Endometrial microvascular endothelial cells (primary cell): ENCODE results near the gene GZF1. TPM values are rescaled to one million over a fixed set of nuclear protein-coding genes. Genes with fewer than 3 reads are reported as not detected.

Source experiments
- in situ Hi-C: cut with HindIII; loops from 2 replicates; pipeline ENCODE4 v1.10.0; 2017; ENCODE audit warnings: low sequenced_read_pairs, low pct_unique_long_range_greater_than_20kb; ENCODE audit errors: inconsistent ontology term
- total RNA-seq: library from RNA; depleted of rRNA; stranded (reverse); fragments of >200 nt; gene quantifications from one replicate; pipeline ENCODE4 v1.2.3, GENCODE V29; 2015; ENCODE audit errors: inconsistent ontology term

GZF1 gene
- total RNA-seq, 1 donor from 2014 or later = 10.9 TPM

DNA sequence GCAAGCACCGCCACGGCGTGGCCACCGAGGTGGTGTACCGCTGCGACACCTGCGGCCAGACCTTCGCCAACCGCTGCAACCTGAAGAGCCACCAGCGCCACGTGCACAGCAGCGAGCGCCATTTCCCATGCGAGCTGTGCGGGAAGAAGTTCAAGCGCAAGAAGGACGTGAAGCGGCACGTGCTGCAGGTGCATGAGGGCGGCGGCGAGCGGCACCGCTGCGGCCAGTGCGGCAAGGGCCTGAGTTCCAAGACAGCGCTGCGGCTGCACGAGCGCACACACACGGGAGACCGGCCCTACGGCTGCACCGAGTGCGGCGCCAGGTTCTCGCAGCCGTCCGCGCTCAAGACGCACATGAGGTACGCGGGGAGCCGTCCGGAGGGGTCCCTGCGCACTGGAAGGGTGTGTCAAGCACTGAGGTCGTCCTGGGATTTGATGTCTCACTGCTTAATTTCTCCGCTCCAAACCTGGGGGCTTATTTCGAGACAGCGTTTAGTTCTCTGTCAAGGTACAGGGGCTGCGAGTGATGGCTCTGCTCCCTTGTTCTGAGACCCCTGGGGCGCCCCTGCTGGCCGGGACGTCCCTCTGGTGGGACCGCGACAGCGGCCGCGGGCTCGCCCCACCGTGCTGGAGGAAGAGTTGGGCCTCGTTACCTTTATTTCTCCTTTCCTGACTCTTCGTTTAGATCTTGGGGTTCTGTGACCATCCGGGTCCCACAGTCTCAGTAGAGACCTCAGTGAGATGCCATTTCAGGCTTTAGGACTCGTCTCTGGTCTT is 3.6 kb downstream of the GZF1 start:
- in situ Hi-C loops = no loop called here

DNA sequence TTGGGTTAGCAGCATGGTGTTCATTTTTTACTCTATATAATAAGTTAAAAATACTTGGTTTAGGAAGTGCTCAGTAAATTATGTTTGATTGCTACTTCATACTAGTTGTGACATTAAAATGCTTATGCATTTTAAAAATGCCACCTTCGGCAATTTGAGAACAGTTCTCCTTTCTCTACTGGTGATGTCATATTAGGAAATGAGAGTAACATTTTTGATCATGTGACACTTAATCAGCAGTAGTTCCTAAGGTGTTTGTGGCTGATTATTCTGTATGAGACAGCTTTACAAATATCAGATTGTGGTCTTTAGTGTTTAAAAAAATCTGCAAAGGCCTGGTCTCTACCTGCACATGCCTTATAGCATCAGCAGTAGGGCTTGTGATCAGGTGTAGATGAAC is 4.4 kb downstream of the GZF1 start:
- in situ Hi-C loops = no loop called here

DNA sequence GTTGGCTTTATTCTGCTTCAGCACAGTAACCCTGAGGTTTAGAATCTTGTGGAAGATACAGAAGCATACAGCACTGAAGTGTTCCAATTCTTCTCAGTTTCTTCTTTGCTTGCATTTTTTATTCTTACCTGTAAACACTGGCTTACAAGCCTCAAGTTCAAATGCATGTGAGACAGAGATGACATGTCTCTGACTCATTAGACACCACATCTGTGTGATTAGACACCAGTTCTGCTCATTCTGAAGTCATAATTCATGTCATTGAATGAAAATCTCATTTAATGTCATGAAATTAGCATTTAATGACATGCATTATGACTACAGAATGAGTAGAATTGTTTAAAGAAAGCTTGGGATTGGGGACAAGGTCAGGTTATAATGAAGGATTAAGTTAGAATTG is 5.8 kb downstream of the GZF1 start:
- in situ Hi-C loops = no loop called here

DNA sequence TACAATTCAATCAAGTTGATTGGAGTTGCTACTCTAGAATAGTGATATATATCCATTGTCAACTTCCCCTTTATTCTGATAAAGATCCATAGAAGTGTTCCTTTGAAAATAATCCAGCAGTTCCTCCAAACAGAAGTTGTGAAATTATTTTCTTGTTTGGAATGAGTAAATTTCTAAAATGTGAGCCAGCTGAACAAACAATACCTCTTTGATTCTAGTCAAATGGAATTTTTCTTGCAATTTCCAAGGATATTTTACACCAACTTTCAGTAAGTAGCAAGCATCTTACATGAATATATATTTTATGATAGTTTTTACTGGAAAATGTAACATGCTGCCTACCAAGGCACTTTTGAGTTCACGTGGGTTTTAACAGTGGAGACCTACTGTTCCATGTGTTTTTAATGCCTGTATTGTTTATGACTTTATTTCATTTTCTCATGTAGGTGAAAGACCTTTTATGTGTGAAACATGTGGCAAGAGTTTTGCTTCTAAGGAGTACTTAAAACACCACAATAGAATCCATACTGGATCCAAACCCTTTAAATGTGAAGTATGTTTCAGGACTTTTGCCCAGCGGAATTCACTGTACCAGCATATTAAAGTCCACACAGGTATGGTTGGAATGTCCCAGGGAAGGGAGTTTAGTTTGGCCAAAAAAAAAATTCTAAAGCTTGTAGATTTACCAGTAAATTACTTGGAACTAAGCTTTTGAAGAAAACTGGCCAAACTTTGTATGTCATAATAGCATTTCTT is 6.5 kb downstream of the GZF1 start:
- in situ Hi-C loops = no loop called here

DNA sequence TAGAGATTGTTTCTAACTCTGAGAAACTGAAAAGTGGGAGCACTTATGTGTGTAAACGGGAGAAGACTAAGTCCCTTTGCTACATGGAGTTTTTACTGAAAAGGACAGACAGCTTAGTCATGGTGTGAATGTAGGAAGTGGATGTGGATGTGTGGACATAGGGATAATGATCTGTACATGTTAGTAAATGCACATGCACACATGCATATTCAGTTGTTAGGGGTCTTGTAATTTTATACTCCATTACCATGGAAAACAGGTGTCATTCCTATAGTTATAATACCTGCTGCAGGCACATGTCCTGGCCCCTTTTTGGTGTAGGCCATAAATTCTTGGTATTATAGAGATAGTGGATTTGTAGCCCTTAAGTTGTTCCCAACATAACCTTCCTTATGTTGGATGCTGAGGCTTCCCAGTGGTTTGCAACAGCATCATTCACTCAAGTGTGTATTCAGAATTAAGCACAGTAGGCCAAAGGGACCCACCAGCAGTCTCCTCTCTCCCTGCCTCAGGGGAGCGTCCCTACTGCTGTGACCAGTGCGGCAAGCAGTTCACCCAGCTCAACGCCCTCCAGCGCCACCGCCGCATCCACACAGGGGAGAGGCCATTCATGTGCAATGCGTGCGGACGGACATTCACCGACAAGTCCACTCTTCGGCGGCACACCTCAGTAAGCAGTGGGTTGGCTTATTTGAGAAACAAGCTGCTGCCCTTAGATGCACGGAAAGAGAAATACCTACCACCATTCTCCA is 7.3 kb downstream of the GZF1 start:
- in situ Hi-C loops = no loop called here

DNA sequence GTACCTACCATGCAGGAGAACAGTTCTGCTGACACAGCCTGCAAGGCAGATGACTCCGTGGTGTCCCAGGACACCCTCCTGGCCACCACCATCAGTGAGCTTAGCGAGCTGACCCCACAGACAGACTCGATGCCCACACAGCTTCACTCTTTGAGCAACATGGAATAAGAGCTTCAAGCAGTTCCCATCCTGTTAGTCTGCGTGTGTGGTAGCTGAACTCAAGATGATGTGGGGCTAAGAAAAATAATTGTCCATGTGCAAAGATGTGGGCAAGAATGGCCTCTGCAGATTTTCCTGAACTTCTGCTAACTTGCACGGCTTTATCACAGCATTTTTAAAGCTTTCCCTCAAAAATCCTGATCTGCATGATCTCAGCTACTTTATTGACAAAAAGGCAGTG is 8.3 kb downstream of the GZF1 start:
- in situ Hi-C loops = no loop called here

DNA sequence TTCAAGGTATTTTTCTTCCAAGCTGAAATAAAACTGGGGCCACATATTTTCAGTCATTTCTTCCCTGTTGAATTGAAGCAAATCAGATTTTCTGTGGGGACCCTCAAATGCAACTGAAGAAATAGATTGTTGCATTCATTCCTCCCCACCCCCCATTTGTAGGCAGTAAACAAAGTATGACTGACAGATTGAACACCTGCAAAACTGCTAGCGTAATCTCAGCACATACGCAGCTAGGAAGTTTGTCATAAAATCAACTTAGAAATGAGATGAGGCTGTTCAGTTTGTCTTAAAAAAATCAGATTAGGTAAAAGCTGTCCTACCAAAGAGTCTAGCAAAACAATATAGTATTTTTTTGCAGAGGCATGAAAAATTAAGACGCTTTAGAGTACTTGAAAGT is 8.9 kb downstream of the GZF1 start:
- in situ Hi-C loops = no loop called here

DNA sequence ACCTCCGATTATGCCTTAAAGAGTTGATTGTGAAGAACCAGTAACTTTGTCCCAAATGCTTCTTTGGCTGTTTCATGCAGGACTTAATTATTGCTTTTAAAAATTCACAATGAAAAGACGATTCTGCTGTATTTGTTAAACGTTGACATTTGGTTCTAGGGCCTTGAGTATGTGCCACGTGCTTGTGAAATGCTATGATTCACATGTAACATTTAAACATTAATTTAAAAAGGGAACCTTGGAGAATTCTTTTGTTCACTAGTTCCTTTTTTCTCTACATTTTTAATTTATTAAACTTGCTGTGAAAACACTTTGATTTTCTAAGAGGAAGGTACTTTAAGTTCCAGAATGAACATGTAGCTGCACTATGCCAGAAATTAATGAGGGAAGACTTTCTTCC is 9.5 kb downstream of the GZF1 start:
- in situ Hi-C loops = no loop called here

DNA sequence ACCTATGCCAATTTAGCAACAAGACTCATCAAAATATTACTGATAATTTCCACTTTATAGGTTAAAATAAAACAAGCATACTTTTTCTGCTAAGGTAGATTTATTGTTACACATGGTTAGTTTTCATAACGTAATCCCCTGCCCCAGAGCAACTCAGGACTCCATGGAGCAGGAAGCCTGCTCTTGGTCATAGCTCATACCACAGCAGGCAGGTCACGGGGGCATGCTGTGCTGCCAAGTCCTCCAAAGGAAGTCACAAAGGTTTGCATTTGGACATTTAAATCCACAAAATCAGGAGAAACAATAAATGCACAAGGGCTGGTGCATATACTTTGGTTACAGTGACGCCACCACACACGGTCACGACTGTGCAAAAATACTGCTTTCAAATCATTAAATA is 12.5 kb downstream of the GZF1 start:
- in situ Hi-C loops = no loop called here

DNA sequence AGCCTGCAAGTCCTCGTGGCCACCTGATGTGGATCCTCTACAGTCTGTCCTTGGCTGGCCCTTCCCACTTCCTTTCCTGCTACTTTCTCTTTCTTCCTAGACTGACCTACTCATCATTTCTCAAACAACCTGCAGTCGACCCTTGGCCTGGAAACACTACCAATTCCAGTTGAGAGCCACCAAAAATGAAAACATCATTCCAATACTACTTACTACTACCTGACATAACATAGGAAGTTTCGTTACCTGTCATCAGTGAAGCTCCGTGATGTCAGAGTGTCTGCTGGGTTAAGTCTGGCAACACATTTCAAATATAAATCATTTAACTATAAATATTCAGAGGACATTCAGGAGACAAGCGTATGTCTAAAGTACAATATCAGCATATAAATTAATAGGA is 13.8 kb downstream of the GZF1 start:
- in situ Hi-C loops = no loop called here

DNA sequence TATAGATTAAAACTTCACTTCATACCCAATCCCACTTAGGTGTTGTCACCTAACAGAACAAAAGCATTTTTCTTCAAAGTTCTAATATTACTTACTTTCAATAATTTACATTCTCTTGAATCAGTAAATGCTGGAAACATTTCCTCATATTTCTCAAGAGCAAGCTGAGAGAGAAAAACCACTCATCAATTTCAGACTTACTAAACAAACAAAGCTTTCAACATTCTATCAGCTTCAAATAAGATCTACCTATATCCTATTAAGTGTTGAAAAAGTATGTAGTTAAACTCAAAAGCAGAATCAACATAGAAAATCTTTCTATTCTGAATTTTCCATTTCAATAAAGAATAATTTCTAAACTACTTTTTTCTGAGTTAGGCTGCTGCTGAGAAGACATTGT is 17.8 kb downstream of the GZF1 start:
- in situ Hi-C loops = no loop called here

DNA sequence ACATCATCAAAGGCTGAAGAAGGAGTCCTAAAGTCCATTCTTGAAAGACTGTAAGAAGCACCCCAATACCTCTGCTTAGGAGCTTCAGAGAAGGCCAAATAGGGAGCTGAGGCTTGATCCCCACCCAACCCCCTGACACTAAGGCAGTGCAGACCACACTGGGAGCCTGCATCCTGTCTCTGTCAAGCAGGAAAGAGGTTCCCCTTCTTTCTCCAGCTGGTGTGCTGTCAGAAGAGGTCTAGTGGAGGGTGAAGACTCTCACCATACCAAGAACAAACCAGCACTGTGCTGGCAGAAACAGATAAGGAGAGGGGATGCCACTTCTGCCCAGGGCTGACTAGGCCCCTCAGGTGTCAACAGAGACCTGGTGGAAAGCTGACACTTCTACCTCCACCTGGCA is 19.9 kb downstream of the GZF1 start:
- in situ Hi-C loops = no loop called here

DNA sequence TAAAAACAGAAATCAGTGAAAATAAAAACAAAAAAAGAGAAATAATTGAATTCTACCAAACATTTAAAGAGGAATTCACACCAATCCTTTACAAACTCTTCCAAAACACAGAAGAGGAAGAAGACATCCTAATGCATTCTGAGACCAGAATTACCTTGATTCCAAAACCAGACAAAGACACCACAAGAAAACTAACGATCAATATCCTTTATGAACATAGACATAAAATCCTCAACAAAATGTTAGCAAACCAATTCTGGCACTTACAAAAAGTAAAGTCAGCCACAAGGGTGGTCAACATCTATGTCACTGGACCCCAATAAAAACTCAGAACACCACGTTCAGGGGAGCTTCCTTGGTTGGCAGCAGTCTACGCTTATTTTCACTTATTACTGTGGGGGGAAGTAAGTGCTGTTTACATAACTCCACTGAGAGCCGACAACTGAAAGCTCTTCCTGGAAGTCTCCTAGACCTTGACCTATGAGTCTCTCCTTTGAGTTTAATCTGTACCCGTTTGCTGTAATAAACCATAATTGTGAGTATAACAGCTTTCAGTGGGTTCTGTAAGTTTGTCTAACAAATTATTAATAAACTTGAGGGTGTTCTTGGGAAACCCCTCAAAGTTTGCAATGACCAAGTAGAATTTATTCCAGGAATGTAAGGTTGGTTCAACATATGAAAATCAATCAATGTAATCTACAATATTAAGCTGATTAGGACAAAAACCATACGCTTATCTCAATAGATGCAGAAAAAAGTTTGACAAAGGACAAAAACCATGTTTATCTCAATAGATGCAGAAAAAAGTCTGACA is 24.5 kb downstream of the GZF1 start:
- in situ Hi-C loops = no loop called here

DNA sequence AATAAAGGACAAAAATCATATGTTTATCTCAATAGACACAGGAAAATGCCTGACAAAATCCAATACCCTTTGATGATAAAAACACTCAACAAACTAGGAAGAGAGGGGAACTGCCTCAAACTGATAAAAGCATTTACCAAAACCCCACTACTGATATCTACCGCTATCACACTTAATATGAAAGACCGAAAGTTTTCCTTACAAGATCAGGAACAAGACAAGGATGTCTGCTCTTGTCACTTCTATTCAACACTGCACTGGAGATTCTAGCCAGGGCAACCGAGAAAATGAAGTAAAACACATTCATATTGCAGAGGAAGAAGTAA is 25.1 kb downstream of the GZF1 start:
- in situ Hi-C loops = no loop called here

DNA sequence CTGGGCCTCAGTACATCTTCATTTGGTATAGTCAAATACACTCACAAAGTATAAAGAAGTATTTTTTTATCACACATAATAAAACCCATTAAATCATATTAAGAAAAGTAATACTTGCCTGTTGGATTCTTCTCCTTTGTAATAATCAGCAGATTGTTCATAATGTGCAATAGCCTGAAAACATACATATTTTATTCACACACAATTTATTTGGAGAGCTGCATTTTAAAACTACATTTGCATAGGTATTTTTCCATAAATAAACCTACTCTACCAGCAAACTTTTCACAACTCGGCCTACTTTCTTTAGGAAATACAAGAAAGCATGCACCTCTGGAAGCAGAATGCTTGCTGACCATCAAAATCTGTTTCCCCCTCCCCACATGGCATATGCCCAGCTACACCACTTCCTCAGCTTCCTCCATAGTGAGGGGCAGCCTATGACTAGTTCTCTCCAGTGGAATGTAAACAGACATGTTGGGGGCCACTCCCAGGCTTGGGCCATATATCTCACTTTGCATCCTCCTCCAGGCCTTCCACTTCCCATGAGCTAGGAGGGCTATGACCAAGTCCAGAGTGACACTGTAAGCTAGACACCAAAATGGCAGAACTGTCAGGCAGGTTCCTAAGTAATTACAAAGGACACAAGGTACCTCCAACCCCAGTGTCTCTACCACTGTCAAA is 28.3 kb downstream of the GZF1 start:
- in situ Hi-C loops = no loop called here

DNA sequence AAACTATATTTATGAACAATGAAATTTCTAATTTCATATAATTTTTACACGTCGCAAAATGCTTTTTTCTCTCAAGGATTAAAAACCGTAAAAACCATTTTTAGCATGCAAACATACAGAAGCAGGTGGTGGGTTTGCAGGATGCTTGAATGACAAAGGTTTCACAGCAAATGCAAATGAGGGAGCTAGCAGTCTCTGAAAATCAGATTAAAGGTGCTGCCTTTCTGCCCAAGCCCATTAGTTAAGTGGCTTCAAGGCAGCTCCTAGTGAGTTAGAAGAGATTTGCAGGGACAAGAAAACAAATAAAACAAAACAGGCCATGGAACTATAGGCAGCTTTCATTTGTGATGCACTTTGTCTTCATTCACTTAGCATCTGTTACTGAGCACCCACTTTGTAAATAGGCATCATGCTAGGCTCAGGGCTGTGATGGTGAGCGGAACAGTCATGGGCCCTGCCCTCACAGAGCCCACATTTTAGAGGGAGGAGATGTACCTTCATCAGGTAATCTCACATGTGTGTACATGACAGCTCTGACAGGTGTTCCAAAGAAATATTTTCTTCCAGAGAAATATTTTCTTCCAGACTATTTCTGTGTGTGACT is 29.8 kb downstream of the GZF1 start:
- in situ Hi-C loops = no loop called here

DNA sequence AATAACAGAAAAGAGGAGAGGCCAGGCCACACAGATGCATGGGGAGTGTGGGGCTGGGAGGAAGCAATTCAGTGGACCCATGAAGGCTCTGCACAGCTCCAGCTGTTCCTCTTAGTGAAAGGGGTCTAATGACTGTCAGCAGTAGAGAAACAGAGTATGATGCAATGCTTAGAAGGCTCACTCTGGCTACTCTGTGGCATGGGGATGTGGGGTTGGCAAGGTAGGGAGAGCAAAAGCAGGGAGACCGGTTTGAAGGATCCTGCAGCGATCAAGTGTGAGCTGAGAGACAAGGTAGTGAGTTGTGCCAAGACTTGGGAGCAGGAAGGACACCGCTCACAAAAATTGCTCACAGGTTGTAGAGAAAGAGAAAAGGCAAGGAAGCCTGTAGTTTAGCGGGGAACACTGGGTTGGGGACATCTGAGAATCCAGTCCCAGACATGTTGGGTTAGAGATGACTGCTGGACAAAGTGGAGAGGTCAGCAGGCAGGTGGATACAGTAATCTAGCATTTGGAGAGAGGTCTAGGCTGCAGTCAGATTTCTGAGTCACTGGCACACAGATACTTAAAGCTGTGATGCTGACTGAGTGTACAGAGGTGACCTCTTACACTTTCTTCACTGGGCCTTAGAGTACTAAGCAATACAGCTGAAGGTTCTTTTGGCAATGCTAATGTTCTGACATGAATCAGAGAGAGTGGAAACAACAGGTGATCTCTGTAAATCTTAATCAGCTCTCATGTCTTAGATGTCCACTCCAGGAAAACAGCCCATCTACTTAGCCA is 32.2 kb downstream of the GZF1 start:
- in situ Hi-C loops = no loop called here
